HTR-8/SVneo (cell line): ENCODE data around the gene MYO9A.
"Not testable (repeated sequence)": the region's sequence is repeated elsewhere in the genome, so short reads cannot be mapped to it uniquely, and the experiment has no call there.

Experiments used
- DNase-seq: peaks from one replicate; pipeline ENCODE4 v3.0.0; 2011; ENCODE audit warnings: low spot score, mixed read lengths; ENCODE audit not compliant: insufficient read length
- FAIRE-seq: peaks from 2 replicates; lab custom pipeline; 2011; peaks lifted over from hg19 to GRCh38; lab: Jason Lieb, UNC

MYO9A gene

GRCh38 chr15:72057548-72058091 is 60.3 kb downstream of the MYO9A start:
- no peak for DNase-seq
- no peak for FAIRE-seq

GRCh38 chr15:72056217-72056616 is 61.7 kb downstream of the MYO9A start:
- not testable (repeated sequence) for DNase-seq, FAIRE-seq

- FAIRE-seq, DNase-seq: not testable (repeated sequence)
Observed at GRCh38 chr15:72053297-72053696, 64.7 kb downstream of the MYO9A start.

GRCh38 chr15:72050700-72051099 is 67.2 kb downstream of the MYO9A start:
- DNase-seq (no peak), FAIRE-seq (no peak)

GRCh38 chr15:72047020-72047419 is 70.9 kb downstream of the MYO9A start:
- DNase-seq, result no peak
- FAIRE-seq, result no peak

- no peak for DNase-seq
- FAIRE-seq, result no peak
Observed at GRCh38 chr15:72044956-72045355, 73.0 kb downstream of the MYO9A start.

- DNase-seq, result no peak
- FAIRE-seq, result no peak
Observed at GRCh38 chr15:72042865-72043264, 75.1 kb downstream of the MYO9A start.

- DNase-seq, result no peak
- FAIRE-seq, result no peak
Observed at GRCh38 chr15:72042054-72042453, 75.9 kb downstream of the MYO9A start.

- DNase-seq (no peak), FAIRE-seq (no peak)
Observed at GRCh38 chr15:72037321-72037720, 80.6 kb downstream of the MYO9A start.

- DNase-seq (no peak), FAIRE-seq (peak; percentile 28)
Observed at GRCh38 chr15:72034859-72035650, 82.9 kb downstream of the MYO9A start.

- FAIRE-seq (no peak), DNase-seq (no peak)
Observed at GRCh38 chr15:72034351-72034750, 83.6 kb downstream of the MYO9A start.

GRCh38 chr15:72033711-72034110 is 84.2 kb downstream of the MYO9A start:
- DNase-seq (no peak), FAIRE-seq (no peak)

GRCh38 chr15:72033285-72033684 is 84.7 kb downstream of the MYO9A start:
- no peak for FAIRE-seq
- DNase-seq, result no peak

GRCh38 chr15:72021604-72022003 is 96.3 kb downstream of the MYO9A start:
- FAIRE-seq (no peak), DNase-seq (no peak)

- DNase-seq (no peak), FAIRE-seq (no peak)
Observed at GRCh38 chr15:72020799-72021198, 97.2 kb downstream of the MYO9A start.

GRCh38 chr15:72014555-72014954 is 103.4 kb downstream of the MYO9A start:
- not testable (repeated sequence) for FAIRE-seq, DNase-seq

GRCh38 chr15:72013703-72014102 is 104.2 kb downstream of the MYO9A start:
- DNase-seq (no peak), FAIRE-seq (no peak)

GRCh38 chr15:72011302-72011942 is 106.5 kb downstream of the MYO9A start:
- FAIRE-seq, result no peak
- no peak for DNase-seq

- no peak for DNase-seq
- no peak for FAIRE-seq
Observed at GRCh38 chr15:72009222-72009621, 108.7 kb downstream of the MYO9A start.

GRCh38 chr15:72006382-72006781 is 111.6 kb downstream of the MYO9A start:
- FAIRE-seq, result no peak

GRCh38 chr15:72005483-72005882 is 112.5 kb downstream of the MYO9A start:
- no peak for DNase-seq
- FAIRE-seq, result no peak

More at GRCh38 chr15:72006382-72006781, 111.6 kb downstream of the MYO9A start:
- DNase-seq, result no peak
